NCI-H1417 treated with DMSO at 0.1 percent for 48 hours (cell line): ENCODE measurements around the gene ATP9A.
"Not testable (repeated sequence)": the region's sequence is repeated elsewhere in the genome, so short reads cannot be mapped to it uniquely, and the experiment has no call there.

Experiments used
- DNase-seq: peaks from one replicate; lab custom pipeline; 2025; lab: John Stamatoyannopoulos, UW

ATP9A gene

GRCh38 chr20:51574248-51575033, 193.7 kb downstream of the ATP9A start:
- DNase-seq: no peak

- no peak for DNase-seq
Measured at GRCh38 chr20:51573576-51574243, 194.5 kb downstream of the ATP9A start.

- no peak for DNase-seq
Measured at GRCh38 chr20:51571460-51571794, 196.8 kb downstream of the ATP9A start.

- no peak for DNase-seq
Measured at GRCh38 chr20:51570739-51571459, 197.3 kb downstream of the ATP9A start.

GRCh38 chr20:51569815-51570738, 198.1 kb downstream of the ATP9A start:
- DNase-seq: no peak

- not testable (repeated sequence) for DNase-seq
Measured at GRCh38 chr20:51568533-51568932, 199.7 kb downstream of the ATP9A start.

- no peak for DNase-seq
Measured at GRCh38 chr20:51567622-51568021, 200.6 kb downstream of the ATP9A start.

GRCh38 chr20:51566594-51566993, 201.6 kb downstream of the ATP9A start:
- no peak for DNase-seq

GRCh38 chr20:51565298-51566144, 202.7 kb downstream of the ATP9A start:
- DNase-seq: no peak

GRCh38 chr20:51563486-51564332, 204.5 kb downstream of the ATP9A start:
- DNase-seq: no peak

GRCh38 chr20:51563174-51563485, 205.1 kb downstream of the ATP9A start:
- no peak for DNase-seq

GRCh38 chr20:51562332-51563173, 205.6 kb downstream of the ATP9A start:
- DNase-seq: no peak

- DNase-seq: no peak
Measured at GRCh38 chr20:51562027-51562331, 206.2 kb downstream of the ATP9A start.

GRCh38 chr20:51560550-51561307, 207.5 kb downstream of the ATP9A start:
- no peak for DNase-seq

- DNase-seq: no peak
Measured at GRCh38 chr20:51560042-51560441, 208.1 kb downstream of the ATP9A start.

GRCh38 chr20:51554538-51555165, 213.5 kb downstream of the ATP9A start:
- no peak for DNase-seq

GRCh38 chr20:51553897-51554486, 214.2 kb downstream of the ATP9A start:
- no peak for DNase-seq

GRCh38 chr20:51551186-51551585, 217.0 kb downstream of the ATP9A start:
- DNase-seq: no peak
